H7 (cell line): ENCODE results near the gene ATE1. TPM values are rescaled to one million over a fixed set of nuclear protein-coding genes. Genes with fewer than 3 reads are reported as not detected.
"Not testable (repeated sequence)": the region's sequence is repeated elsewhere in the genome, so short reads cannot be mapped to it uniquely, and the experiment has no call there.

ENCODE experiments used
- DNase-seq: peaks from one replicate; pipeline ENCODE4 v3.0.0; 2012
- H3K27me3 ChIP-seq: 2 replicates; pipeline ENCODE4 v1.6.0; 2011; ENCODE audit warnings: mild to moderate bottlenecking, low read length; ENCODE audit not compliant: control insufficient read depth, insufficient read depth
- H3K36me3 ChIP-seq: replicated peaks from 2 replicates; pipeline ENCODE4 v1.5.1; 2011; ENCODE audit warnings: low read length; ENCODE audit not compliant: control insufficient read depth, insufficient read depth
- H3K4me3 ChIP-seq: 2 replicates; pipeline ENCODE4 v1.5.1; 2011; ENCODE audit warnings: low read depth, mild to moderate bottlenecking, control low read depth, low read length, moderate library complexity; ENCODE audit not compliant: insufficient read depth
- total RNA-seq: library from RNA; depleted of rRNA; stranded (reverse); fragments of >200 nt; shearing (Covaris generic); gene quantifications from 2 replicates; pipeline ENCODE4 v1.2.3, GENCODE V29; 2014

The ATE1 gene
- total RNA-seq, 1 experiment from 2014 or later: 13.4 TPM

GRCh38 chr10:121918800-121919199 is 9.0 kb downstream of the ATE1 start:
- DNase-seq, H3K27me3 ChIP-seq, H3K4me3 ChIP-seq, H3K36me3 ChIP-seq: not testable (repeated sequence)

DNA sequence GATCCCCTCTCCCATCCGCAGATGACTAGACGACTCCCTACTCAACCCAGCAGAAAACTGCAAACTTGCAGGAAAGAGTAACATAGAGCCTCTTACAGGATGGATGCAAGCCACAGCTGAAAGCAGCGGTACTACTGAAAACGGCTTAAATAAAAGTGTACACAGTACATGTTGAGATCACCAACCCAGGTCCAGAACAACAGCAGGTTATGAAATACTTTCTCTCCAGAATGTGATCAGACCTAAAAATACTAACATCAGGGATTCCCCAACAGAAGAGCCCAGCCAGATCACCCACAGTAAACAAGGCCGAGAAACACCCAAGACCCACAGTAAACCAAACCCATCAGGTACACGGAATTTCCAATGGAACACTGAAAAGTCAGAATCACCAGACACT is 13.2 kb downstream of the ATE1 start:
- Histone ChIP-seq H3K27me3 (no peaks in the 10 kb centered on the region), H3K4me3 (no peak overlapping the region), H3K36me3 (peaks cover 5% of the 10 kb centered on the region)
- no peak for DNase-seq

GRCh38 chr10:121911421-121911697 is 16.5 kb downstream of the ATE1 start:
- Histone ChIP-seq H3K36me3 (peaks cover 7% of the 10 kb centered on the region), H3K4me3 (no peak overlapping the region), H3K27me3 (no peaks in the 10 kb centered on the region)
- no peak for DNase-seq

DNA sequence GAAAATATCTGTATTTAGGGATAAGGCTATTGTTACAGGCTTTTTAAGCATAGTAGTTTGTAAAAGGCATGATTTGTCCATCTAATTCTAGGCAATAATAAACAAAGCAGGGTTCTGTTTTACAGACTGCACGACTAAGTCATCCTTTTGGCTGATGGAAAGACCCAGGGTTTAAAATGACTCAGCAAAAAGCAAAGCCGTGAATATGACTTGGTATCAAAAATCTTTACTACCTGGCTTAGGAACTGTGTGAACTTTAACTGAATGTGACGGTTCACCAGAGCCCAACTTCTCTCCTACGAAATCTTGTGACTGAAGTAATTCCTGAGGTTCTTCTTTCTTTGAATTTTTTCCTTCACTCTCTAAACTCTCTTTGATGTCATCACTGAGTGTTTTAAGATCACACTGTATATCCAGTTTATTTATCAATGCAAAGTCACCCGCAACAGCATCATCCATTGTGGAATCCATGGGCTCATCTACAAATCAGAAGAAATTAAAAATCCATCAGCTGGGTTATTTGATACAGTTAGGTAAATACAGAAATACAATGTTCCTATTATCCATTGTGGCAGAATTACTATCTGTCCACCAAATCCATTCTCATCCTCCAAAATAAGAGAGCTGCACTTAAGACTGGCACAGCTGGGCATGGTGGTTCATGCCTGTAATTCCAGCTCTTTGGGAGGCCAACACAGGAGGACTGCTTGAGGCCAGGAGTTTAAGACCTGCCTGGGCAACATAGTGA is 17.0 kb downstream of the ATE1 start:
- Histone ChIP-seq H3K4me3 (no peak overlapping the region), H3K27me3 (no peaks in the 10 kb centered on the region), H3K36me3 (peaks cover 7% of the 10 kb centered on the region)
- no peak for DNase-seq

DNA sequence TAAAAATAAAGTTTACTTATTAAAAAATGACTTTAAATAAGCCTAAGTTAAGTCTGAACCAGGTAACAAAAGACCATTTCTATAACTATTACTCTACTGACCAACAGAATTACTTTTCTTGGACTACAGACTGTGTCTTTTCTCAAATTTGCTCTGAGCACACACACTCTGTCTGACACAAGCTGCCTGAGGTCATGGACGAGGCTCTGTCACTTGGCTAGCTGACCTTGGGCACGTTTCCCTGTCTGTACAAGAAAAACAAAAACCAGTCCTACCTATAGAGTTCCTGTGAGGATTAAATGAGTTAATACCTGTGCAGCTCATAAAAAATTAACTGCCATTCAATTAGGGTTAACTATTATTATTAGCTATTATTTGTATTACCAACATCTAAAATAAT is 22.9 kb downstream of the ATE1 start:
- no peak overlapping the region for H3K4me3 ChIP-seq
- no peak for DNase-seq
- H3K27me3 ChIP-seq: no peaks in the 10 kb centered on the region
- H3K36me3 ChIP-seq: peaks cover 6% of the 10 kb centered on the region

GRCh38 chr10:121900443-121901174 is 27.2 kb downstream of the ATE1 start:
- peak; percentile 55 for DNase-seq
- Histone ChIP-seq H3K36me3 (peaks cover 5% of the 10 kb centered on the region), H3K4me3 (no peak overlapping the region), H3K27me3 (no peaks in the 10 kb centered on the region)

GRCh38 chr10:121899727-121900126 is 28.1 kb downstream of the ATE1 start:
- peaks cover 3% of the 10 kb centered on the region for H3K36me3 ChIP-seq
- no peaks in the 10 kb centered on the region for H3K27me3 ChIP-seq
- no peak overlapping the region for H3K4me3 ChIP-seq
- no peak for DNase-seq

GRCh38 chr10:121891103-121891502 is 36.7 kb downstream of the ATE1 start:
- H3K36me3 ChIP-seq: peaks cover 2% of the 10 kb centered on the region; the same call in 1 of the 2 replicates
- peak; percentile 77 for DNase-seq
- no peaks in the 10 kb centered on the region for H3K27me3 ChIP-seq
- H3K4me3 ChIP-seq: no peak overlapping the region

DNA sequence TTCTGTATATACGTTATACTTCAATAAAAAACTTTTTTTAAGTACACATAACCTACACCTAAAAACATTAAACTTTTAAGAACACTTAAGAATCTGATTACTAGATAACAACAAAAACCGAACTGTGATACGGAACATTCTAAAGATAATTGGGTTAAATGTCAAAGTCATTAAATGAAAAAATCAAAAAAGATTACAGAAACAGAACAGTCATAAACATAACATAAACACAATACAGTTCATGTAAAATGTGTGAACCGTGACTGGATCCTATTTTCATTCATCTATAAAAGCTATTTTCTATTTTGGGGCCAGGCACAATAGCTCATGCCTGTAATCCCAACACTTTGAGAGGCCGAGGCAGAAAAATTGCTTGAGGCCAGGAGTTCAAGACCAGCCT is 38.6 kb downstream of the ATE1 start:
- Histone ChIP-seq H3K4me3 (no peak overlapping the region), H3K27me3 (no peaks in the 10 kb centered on the region), H3K36me3 (peaks cover 2% of the 10 kb centered on the region; the same call in 1 of the 2 replicates)
- DNase-seq: no peak

DNA sequence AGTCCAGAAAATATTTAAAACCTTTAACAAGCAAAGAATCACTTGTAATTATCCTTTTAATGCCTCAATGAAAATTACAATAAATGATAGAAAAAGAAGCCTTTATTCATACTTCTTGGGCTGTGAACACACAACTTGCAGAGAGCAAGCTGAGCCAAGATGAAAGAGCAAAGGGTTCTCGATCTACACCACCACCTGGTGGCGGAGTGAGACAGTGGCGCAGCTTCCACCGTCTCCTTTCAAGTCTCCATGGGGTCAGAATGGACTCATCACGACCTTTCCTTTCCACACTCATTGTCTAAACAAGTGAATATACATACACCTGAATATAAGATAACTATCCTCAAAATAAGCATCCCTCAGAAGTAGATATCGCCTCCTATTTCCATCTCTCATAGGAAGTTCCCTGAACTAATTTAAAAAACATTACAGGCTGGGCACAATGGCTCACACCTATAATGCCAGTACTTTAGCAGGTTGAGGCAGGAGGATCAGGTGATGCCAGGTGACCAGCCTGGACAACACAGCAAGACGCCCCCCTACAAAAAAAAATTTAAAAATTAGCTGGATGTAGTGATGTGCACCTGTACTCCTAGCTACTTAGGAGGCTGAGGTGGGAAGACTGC is 40.7 kb downstream of the ATE1 start:
- Histone ChIP-seq H3K27me3 (no peaks in the 10 kb centered on the region), H3K4me3 (no peak overlapping the region), H3K36me3 (peaks cover 2% of the 10 kb centered on the region; the same call in 1 of the 2 replicates)
- DNase-seq: peak; percentile 62

DNA sequence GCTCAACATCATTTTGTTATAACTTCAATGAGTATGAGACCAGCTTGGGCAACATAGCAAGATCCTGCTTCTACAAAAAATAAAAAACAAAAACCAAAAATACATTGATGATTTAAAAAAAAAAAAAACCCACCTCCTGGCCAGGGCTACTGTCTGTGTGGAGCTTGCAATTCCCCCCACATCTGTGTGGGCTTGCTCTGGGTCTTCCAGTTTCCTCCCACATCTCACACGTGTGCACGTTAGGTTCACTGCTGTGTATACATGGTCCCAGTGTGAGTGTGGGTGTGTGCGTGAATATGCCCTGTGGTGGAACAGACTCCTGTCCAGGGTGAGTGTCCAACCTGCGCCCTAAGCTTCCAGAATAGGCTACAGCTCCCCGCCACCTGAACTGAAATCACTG is 41.6 kb downstream of the ATE1 start:
- H3K36me3 ChIP-seq: peaks cover 2% of the 10 kb centered on the region; the same call in 1 of the 2 replicates
- H3K4me3 ChIP-seq: no peak overlapping the region
- H3K27me3 ChIP-seq: no peaks in the 10 kb centered on the region
- DNase-seq: no peak

DNA sequence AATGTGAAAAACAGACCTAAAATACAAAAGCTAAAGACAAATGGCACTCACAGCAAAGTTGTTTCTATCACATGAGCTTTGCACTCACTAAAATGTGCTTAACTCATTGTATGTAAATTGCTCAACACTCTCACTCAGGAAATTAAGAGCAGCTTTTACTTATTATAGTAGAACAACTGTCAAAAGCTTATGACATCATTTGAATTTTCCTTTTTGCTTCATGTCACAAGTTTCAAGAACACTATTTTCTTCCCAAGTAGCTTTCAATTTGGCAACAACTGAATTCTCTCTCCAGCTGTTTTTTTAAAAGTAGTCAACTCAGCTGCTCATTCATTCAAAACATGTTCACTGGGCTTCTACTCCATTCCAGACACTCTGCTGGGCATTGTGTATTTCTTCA is 46.9 kb downstream of the ATE1 start:
- Histone ChIP-seq H3K27me3 (no peaks in the 10 kb centered on the region), H3K4me3 (no peak overlapping the region), H3K36me3 (no peaks in the 10 kb centered on the region; the same call in 1 of the 2 replicates)
- DNase-seq: no peak

DNA sequence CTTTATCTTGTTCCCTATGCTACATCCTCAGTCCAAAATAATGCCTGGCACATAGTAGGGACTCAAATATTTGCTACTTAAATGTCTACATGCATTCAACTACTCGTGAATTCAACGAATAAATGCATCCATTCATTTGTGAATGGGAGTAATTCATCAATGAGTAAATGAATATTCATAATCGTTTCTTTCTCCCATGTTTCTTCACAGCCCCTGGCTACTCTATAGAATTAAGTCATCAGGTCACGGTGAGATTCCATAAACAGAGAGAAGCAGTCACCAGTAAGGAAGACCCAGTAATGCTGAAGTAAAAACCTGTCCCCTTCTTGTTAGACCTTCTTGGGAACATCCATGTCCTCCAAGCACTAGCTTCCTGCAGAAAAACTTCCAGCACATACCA is 48.4 kb downstream of the ATE1 start:
- no peak overlapping the region for H3K4me3 ChIP-seq
- H3K36me3 ChIP-seq: no peaks in the 10 kb centered on the region; the same call in 1 of the 2 replicates
- no peak for DNase-seq
- H3K27me3 ChIP-seq: no peaks in the 10 kb centered on the region

DNA sequence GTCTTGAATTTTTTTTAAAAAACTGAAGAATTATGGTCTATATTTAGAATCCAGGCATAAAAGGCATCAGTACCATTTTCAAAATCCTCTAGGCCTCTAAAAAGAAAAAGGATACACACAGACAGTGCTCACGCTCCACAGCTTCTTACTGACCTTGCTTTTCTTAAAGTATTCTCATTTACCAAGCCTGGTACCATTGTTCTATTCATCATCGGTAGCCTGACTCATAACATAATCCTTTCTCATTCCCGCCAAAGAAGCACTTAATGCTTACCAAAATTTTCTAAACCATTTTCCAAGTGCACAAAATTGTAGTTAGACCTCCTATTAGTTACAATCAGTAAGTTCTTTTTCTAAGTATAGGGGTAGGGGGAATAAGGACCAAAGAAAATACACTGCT is 54.6 kb downstream of the ATE1 start:
- peaks cover 2% of the 10 kb centered on the region for H3K36me3 ChIP-seq
- no peak for DNase-seq
- no peak overlapping the region for H3K4me3 ChIP-seq
- no peaks in the 10 kb centered on the region for H3K27me3 ChIP-seq

- Histone ChIP-seq H3K4me3 (no peak overlapping the region), H3K36me3 (peaks cover 2% of the 10 kb centered on the region), H3K27me3 (no peaks in the 10 kb centered on the region)
- DNase-seq: no peak
Measured at GRCh38 chr10:121870413-121870812, 57.4 kb downstream of the ATE1 start.
